GM23338 (cell line): ENCODE results near the gene KLHL21. TPM values are rescaled to one million over a fixed set of nuclear protein-coding genes. Genes with fewer than 3 reads are reported as not detected.
A peak's percentile ranks its signal among the peaks of the same experiment; 100 is the strongest.

Source experiments
- ATAC-seq: fragments of 200-7000 bp; cut with Tn5 transposase; 3 replicates; pipeline ENCODE4 v1.9.1; 2020
- DNase-seq: peaks from one replicate; pipeline ENCODE4 v3.0.0-alpha.2; 2015; ENCODE audit warnings: low spot score
- H2AFZ ChIP-seq: fragments of 200-600 bp; sonication (generic); 2 replicates; pipeline ENCODE4 v1.8.0; 2016; ENCODE audit warnings: antibody characterized with exemption, mild to moderate bottlenecking, moderate library complexity
- H3F3A ChIP-seq: fragments of 200-600 bp; sonication (generic); replicated peaks from 2 replicates; pipeline ENCODE4 v1.8.0; 2017; ENCODE audit warnings: antibody characterized with exemption, mixed run types, low read depth
- H3K27ac ChIP-seq: fragments of 200-600 bp; sonication (generic); 2 replicates; pipeline ENCODE4 v1.6.1; 2016; ENCODE audit warnings: low read depth
- H3K27me3 ChIP-seq: fragments of 200-600 bp; sonication (generic); 2 replicates; pipeline ENCODE4 v1.8.0; 2016; ENCODE audit warnings: mild to moderate bottlenecking, mixed run types, moderate library complexity; ENCODE audit not compliant: insufficient read depth
- H3K36me3 ChIP-seq: fragments of 200-600 bp; sonication (generic); 2 replicates; pipeline ENCODE4 v1.8.0; 2016; ENCODE audit warnings: mild to moderate bottlenecking; ENCODE audit not compliant: insufficient read depth
- H3K4me1 ChIP-seq: fragments of 200-600 bp; sonication (generic); 2 replicates; pipeline ENCODE4 v1.8.0; 2016; ENCODE audit warnings: mild to moderate bottlenecking, moderate library complexity; ENCODE audit not compliant: insufficient read depth
- H3K4me2 ChIP-seq: fragments of 200-600 bp; sonication (generic); 2 replicates; pipeline ENCODE4 v1.7.1; 2017; ENCODE audit warnings: mixed run types
- H3K4me3 ChIP-seq: fragments of 200-600 bp; sonication (generic); 2 replicates; pipeline ENCODE4 v1.6.1; 2016; ENCODE audit warnings: mixed run types
- H3K79me2 ChIP-seq: fragments of 200-600 bp; sonication (generic); replicated peaks from 2 replicates; pipeline ENCODE4 v1.8.0; 2017; ENCODE audit warnings: mild to moderate bottlenecking; ENCODE audit not compliant: insufficient read depth
- H3K9me2 ChIP-seq: fragments of 200-600 bp; sonication (generic); 2 replicates; pipeline ENCODE4 v1.8.0; 2017; ENCODE audit not compliant: insufficient read depth
- H4K20me1 ChIP-seq: fragments of 200-600 bp; sonication (generic); replicated peaks from 2 replicates; pipeline ENCODE4 v1.8.0; 2017; ENCODE audit warnings: mild to moderate bottlenecking; ENCODE audit not compliant: insufficient read depth
- H3K27ac Mint-ChIP-seq: 2 replicates; pipeline ENCODE4 v1.8.0; 2020; ENCODE audit warnings: inconsistent platforms, mild to moderate bottlenecking, moderate library complexity, mixed read lengths
- H3K27me3 Mint-ChIP-seq: 3 replicates; pipeline ENCODE4 v1.8.0; 2022; ENCODE audit warnings: low read depth, mild to moderate bottlenecking, moderate library complexity, mixed read lengths, inconsistent platforms; ENCODE audit not compliant: insufficient read depth, poor library complexity
- H3K36me3 Mint-ChIP-seq: 3 replicates; pipeline ENCODE4 v1.8.0; 2021; ENCODE audit warnings: low read depth, mild to moderate bottlenecking, inconsistent platforms, moderate library complexity, mixed read lengths
- H3K4me1 Mint-ChIP-seq: 3 replicates; pipeline ENCODE4 v1.8.0; 2020; ENCODE audit warnings: mild to moderate bottlenecking, inconsistent platforms, mixed read lengths
- H3K4me3 Mint-ChIP-seq: 3 replicates; pipeline ENCODE4 v1.8.0; 2021; ENCODE audit warnings: moderate library complexity, mild to moderate bottlenecking, inconsistent platforms, mixed read lengths
- H3K9me3 Mint-ChIP-seq: 3 replicates; pipeline ENCODE4 v1.8.0; 2020; ENCODE audit warnings: moderate library complexity, mild to moderate bottlenecking, inconsistent platforms, mixed read lengths
- CREB1 ChIP-seq: fragments of 250-450 bp; sonication (Bioruptor Pico); IDR thresholded peaks from 2 replicates; pipeline ENCODE4 v1.5.0; 2020; ENCODE audit warnings: low read depth, mild to moderate bottlenecking, moderate library complexity
- CTCF ChIP-seq, 2 experiments: fragments of 200-600 bp in 1 of 2; sonication (generic) in 1 of 2; conservative IDR thresholded peaks; 2 replicates each; pipeline versions ENCODE4 v1.5.1 to v1.6.1; 2016 to 2017; ENCODE audit warnings: antibody characterized with exemption in 2 of 2, low read depth in 2 of 2, mild to moderate bottlenecking in 2 of 2, moderate library complexity in 1 of 2
- ETS1 ChIP-seq: IDR thresholded peaks from 2 replicates; pipeline ENCODE4 v1.6.1; 2016; ENCODE audit warnings: antibody characterized with exemption
- EZH2 ChIP-seq: fragments of 200-600 bp; sonication (generic); IDR thresholded peaks from one replicate; pipeline ENCODE4 v1.8.0; 2017; ENCODE audit warnings: antibody characterized with exemption, mild to moderate bottlenecking, low read depth; ENCODE audit not compliant: unreplicated experiment
- EZH2phosphoT487 ChIP-seq: fragments of 200-600 bp; sonication (generic); IDR thresholded peaks from one replicate; pipeline ENCODE4 v1.8.1; 2018; ENCODE audit warnings: antibody characterized with exemption; ENCODE audit not compliant: unreplicated experiment
- JUNB ChIP-seq: IDR thresholded peaks from one replicate; pipeline ENCODE4 v1.6.1; 2016; ENCODE audit warnings: antibody characterized with exemption; ENCODE audit not compliant: unreplicated experiment
- NANOG ChIP-seq: IDR thresholded peaks from 2 replicates; pipeline ENCODE4 v1.6.1; 2016; ENCODE audit warnings: antibody characterized with exemption, borderline replicate concordance
- POLR2AphosphoS5 ChIP-seq: IDR thresholded peaks from 2 replicates; pipeline ENCODE4 v1.6.1; 2016; ENCODE audit warnings: antibody characterized with exemption, low read depth
- REST ChIP-seq: IDR thresholded peaks from one replicate; pipeline ENCODE4 v1.6.1; 2018; ENCODE audit warnings: antibody characterized with exemption; ENCODE audit not compliant: unreplicated experiment
- STAT1 ChIP-seq: IDR thresholded peaks from one replicate; pipeline ENCODE4 v1.6.1; 2016; ENCODE audit warnings: antibody characterized with exemption; ENCODE audit not compliant: unreplicated experiment
- ZNF114 ChIP-seq: fragments of 250-450 bp; sonication (Bioruptor Pico); IDR thresholded peaks from 2 replicates; pipeline ENCODE4 v1.5.0; 2020; ENCODE audit warnings: mild to moderate bottlenecking, moderate library complexity
- ZNF331 ChIP-seq: fragments of 250-450 bp; sonication (Bioruptor Pico); IDR thresholded peaks from 2 replicates; pipeline ENCODE4 v1.5.0; 2020; ENCODE audit warnings: low read depth, mild to moderate bottlenecking, moderate library complexity
- ZNF462 ChIP-seq: fragments of 250-450 bp; sonication (Bioruptor Pico); IDR thresholded peaks from 2 replicates; pipeline ENCODE4 v1.5.0; 2020; ENCODE audit warnings: mild to moderate bottlenecking, moderate library complexity
- polyA plus RNA-seq: library from polyadenylated mRNA; unstranded; fragments of >200 nt; fragmentation: Nextera tagmentation; extraction: Ambion mirVana; gene quantifications from 2 replicates; pipeline ENCODE4 v1.2.1, GENCODE V29; 2016
- total RNA-seq: library from RNA; depleted of rRNA; stranded (reverse); fragments of >200 nt; shearing (Covaris generic); gene quantifications from 2 replicates; pipeline ENCODE4 v1.2.3, GENCODE V29; 2014

Gene KLHL21
- total and polyA plus RNA-seq, 2 experiments from 2014 or later = 7.3 to 35.9 TPM

- no peaks in the 10 kb centered on the region for H3K9me3 Mint-ChIP-seq
- TF ChIP-seq JUNB = no peak
- no peak for TF ChIP-seq ETS1
- no peak for TF ChIP-seq CREB1
- TF ChIP-seq ZNF462 (CRISPR knock-in tag) = no peak
- no peak for TF ChIP-seq CTCF (conservative IDR thresholded peaks at IDR 0.05; ENCODE audit: low read depth in 2 of 2)
- TF ChIP-seq EZH2 = no peak
- TF ChIP-seq ZNF331 (CRISPR knock-in tag) = no peak
- TF ChIP-seq POLR2AphosphoS5 = no peak
- TF ChIP-seq REST = no peak
- no peak for TF ChIP-seq NANOG
- TF ChIP-seq EZH2phosphoT487 = no peak
- no peak for TF ChIP-seq ZNF114
- TF ChIP-seq STAT1 = no peak
- H3K4me1 Mint-ChIP-seq = peaks cover 15% of the 10 kb centered on the region
- H2AFZ ChIP-seq = no peak overlapping the region
- H3K4me3 ChIP-seq = no peak overlapping the region
- no peaks in the 10 kb centered on the region for H3K9me2 ChIP-seq
- H3K27me3 ChIP-seq = no peaks in the 10 kb centered on the region
- no peaks in the 10 kb centered on the region for H3K36me3 ChIP-seq
- ATAC-seq (no peak), DNase-seq (no peak)
- peaks cover 29% of the 10 kb centered on the region for H3K79me2 ChIP-seq
- peaks cover 10% of the 10 kb centered on the region for H3K4me1 ChIP-seq
- H3K27me3 Mint-ChIP-seq = peaks cover 8% of the 10 kb centered on the region
- no peak overlapping the region for H3K4me2 ChIP-seq
- no peak overlapping the region for H3K27ac Mint-ChIP-seq
- H3K4me3 Mint-ChIP-seq = peak overlapping the region; percentile 37
- H3F3A ChIP-seq = peaks cover 23% of the 10 kb centered on the region
- H3K36me3 Mint-ChIP-seq = peaks cover 31% of the 10 kb centered on the region
- H4K20me1 ChIP-seq = peaks cover 23% of the 10 kb centered on the region
- H3K27ac ChIP-seq = no peak overlapping the region
Measured at GRCh38 chr1:6627841-6628545, 25.3 kb upstream of the KLHL21 start.
